Ovary (tissue), 9 donors: ENCODE measurements around the gene PDCD4. TPM values are rescaled to one million over a fixed set of nuclear protein-coding genes. Genes with fewer than 3 reads are reported as not detected.

Source experiments
- DNase-seq, 5 donors: peaks; one replicate each; pipeline ENCODE4 v3.0.0-alpha.2; 2019 to 2020
- H3K27ac ChIP-seq, 2 donors: fragments of 200-600 bp; one replicate each; pipeline versions ENCODE4 v1.5.1 to v1.8.0; 2019 to 2022
- H3K27me3 ChIP-seq: fragments of 200-600 bp; one replicate; pipeline ENCODE4 v1.8.0; 2022
- H3K36me3 ChIP-seq: fragments of 200-600 bp; sonication (generic); one replicate; pipeline ENCODE4 v1.5.1; 2019
- H3K4me1 ChIP-seq: one replicate; pipeline ENCODE4 v1.8.1; 2013; ENCODE audit warnings: mild to moderate bottlenecking, moderate library complexity; ENCODE audit not compliant: insufficient read depth
- H3K4me3 ChIP-seq: fragments of 200-600 bp; sonication (generic); one replicate; pipeline ENCODE4 v1.5.1; 2017
- H3K9me3 ChIP-seq, 2 donors: fragments of 200-600 bp in 1 of 2; sonication (generic) in 1 of 2; one replicate each; pipeline versions ENCODE4 v1.5.1 to v1.8.1; 2013 to 2019; ENCODE audit warnings: mild to moderate bottlenecking in 1 of 2, moderate library complexity in 1 of 2
- EP300 ChIP-seq: sonication (generic); formaldehyde crosslinking; IDR thresholded peaks from one replicate; pipeline ENCODE4 v1.6.1; 2017; ENCODE audit warnings: antibody characterized with exemption
- POLR2A ChIP-seq: fragments of 450-650 bp; IDR thresholded peaks from one replicate; pipeline ENCODE4 v1.6.1; 2017; ENCODE audit warnings: antibody characterized with exemption, mild to moderate bottlenecking, moderate library complexity
- WGBS, 3 donors: extraction: QIAGEN DNeasy Blood & Tissue Kit in 1 of 3; methylation state at CpG; one replicate each; pipeline versions ENCODE4 v1.1.5 to v1.1.7; 2013 to 2017; 5-methylcytosine and 5-hydroxymethylcytosine counted together
- intact Hi-C, 4 donors: fragments of 100-400 bp; cut with DNase I; formaldehyde crosslinking; loops; one replicate each; pipeline versions ENCODE4 v1.11.0 to v1.15.1; 2022 to 2023
- polyA plus RNA-seq, 2 donors: library from polyadenylated mRNA; stranded (reverse); fragments of 200-250 nt in 1 of 2; fragments of 350-450 nt in 1 of 2; fragmentation: Illumina TruSeq in 1 of 2; extraction: RNeasy Lipid Tissue Mini Kit (QIAGEN cat#74804) in 1 of 2; gene quantifications; one replicate each; pipeline ENCODE4 v1.2.3, GENCODE V29; 2013 to 2014
- total RNA-seq, 7 donors: library from RNA; depleted of rRNA in 2 of 7; stranded (reverse); fragments of >200 nt in 2 of 7; fragmentation: NEBNext Ultra II Directional in 3 of 7; extraction: Animal tissue kit (Norgen Biotek cat#: 25700) in 3 of 7; gene quantifications; one replicate each; pipeline versions ENCODE4 v1.1.0 to v1.2.4, GENCODE V29; 2016 to 2023
- TF ChIP-seq, protein P1 (sequence below), 3 donors: fragments of 450-650 bp in 2 of 3; fragments of 200-600 bp in 1 of 3; IDR thresholded peaks; one replicate each; pipeline versions ENCODE4 v1.5.1 to v1.8.0; 2016 to 2022; ENCODE audit warnings: antibody characterized with exemption in 3 of 3, mild to moderate bottlenecking in 1 of 3
- donor health status: DM: no; HTN: no; CAD: no; lungs with moderate emphysema.
- donor health status: DM: no; HTN: no; CAD: no.
- donor health status: Bipolar disorder and iron deficiency.
- donor health status: DM: yes; HTN: yes; CAD: no.
- donor health status: DM: no; HTN: no; CAD: no.
- donor health status: DM: yes; HTN: yes; CAD: no.

Gene PDCD4
- total and polyA plus RNA-seq, 9 donors: 103 to 399 (median 185) TPM

DNA sequence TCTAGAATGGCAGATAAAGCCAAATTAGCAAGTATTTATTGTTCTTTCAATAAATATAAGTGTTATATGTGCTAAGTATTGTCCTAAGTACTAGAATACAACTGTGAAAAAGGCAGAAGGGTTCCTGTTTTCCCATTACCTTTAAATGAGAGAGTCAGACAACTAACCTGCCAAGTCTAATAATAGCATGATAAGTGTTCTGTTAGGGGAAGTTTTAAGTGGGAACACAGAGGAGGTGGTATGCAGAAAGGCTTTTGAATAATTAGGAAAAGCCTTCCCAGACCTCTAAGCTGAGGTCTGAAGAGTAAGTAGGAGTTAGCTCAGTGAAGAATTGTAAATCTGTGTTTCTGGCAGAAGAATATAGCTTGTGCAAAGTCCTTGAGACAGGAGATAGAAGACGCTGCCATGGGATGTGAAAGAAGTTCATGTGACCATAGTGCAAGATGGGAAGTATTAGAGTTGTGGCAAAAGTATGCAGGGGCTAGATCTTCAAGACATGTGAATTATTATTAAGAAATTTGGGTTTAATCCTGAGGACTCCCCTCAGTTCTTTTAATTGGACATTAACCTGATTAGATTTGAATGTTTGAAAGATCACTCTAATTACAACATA lies 60.1 kb downstream of the PDCD4 start:
- 8 to 25% (median 13%) methylated on average over 1 of the region's 1 CpG for WGBS, 3 donors
- no peak overlapping the region for H3K4me3 ChIP-seq
- TF ChIP-seq POLR2A (no peak), EP300 (no peak)
- TF ChIP-seq, protein P1, sequence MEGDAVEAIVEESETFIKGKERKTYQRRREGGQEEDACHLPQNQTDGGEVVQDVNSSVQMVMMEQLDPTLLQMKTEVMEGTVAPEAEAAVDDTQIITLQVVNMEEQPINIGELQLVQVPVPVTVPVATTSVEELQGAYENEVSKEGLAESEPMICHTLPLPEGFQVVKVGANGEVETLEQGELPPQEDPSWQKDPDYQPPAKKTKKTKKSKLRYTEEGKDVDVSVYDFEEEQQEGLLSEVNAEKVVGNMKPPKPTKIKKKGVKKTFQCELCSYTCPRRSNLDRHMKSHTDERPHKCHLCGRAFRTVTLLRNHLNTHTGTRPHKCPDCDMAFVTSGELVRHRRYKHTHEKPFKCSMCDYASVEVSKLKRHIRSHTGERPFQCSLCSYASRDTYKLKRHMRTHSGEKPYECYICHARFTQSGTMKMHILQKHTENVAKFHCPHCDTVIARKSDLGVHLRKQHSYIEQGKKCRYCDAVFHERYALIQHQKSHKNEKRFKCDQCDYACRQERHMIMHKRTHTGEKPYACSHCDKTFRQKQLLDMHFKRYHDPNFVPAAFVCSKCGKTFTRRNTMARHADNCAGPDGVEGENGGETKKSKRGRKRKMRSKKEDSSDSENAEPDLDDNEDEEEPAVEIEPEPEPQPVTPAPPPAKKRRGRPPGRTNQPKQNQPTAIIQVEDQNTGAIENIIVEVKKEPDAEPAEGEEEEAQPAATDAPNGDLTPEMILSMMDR (IDR thresholded peaks at IDR 0.05): no peak
- H3K9me3 ChIP-seq: no peaks in the 10 kb centered on the region
- intact Hi-C loops: no loop called here
- H3K27me3 ChIP-seq: no peaks in the 10 kb centered on the region
- no peak for DNase-seq
- H3K27ac ChIP-seq: no peak overlapping the region
- no peaks in the 10 kb centered on the region for H3K36me3 ChIP-seq
- H3K4me1 ChIP-seq: peaks cover 10% of the 10 kb centered on the region

DNA sequence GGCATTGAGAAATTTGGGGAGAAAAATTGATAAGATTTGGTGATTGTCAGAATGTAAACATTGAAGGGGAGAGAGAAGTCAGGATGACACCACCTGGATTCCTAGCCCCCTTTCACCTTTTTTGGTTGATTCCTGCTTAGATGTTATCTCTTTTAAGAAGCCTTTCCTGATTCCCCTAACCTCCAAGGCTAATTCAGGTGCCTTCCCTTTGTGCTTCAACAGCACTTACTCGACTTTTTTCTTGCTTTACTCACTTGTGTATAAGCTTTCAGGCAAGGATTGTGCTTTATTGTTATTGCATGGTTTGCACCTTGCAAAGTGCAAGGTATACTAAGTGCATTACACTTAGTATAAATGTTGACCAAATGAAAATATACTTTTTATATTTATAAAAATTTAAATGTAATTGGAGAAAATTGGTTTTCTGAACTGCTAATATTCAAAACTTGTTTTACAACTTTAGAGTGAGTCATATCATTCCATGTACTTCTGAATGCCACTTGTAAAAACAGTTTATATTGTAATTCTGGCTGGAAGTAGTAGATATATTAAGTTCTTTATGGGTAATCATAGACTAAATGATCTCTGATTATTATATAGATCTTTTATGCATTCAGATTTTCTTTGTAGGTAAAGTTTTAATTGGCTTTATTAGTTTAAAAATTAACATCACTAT lies 60.9 kb downstream of the PDCD4 start:
- H3K4me1 ChIP-seq: peaks cover 10% of the 10 kb centered on the region
- no peak overlapping the region for H3K27ac ChIP-seq
- no peak for TF ChIP-seq EP300
- no peak for TF ChIP-seq POLR2A
- TF ChIP-seq, protein P1 (IDR thresholded peaks at IDR 0.05): no peak
- intact Hi-C loops: no loop called here
- H3K36me3 ChIP-seq: no peaks in the 10 kb centered on the region
- H3K4me3 ChIP-seq: no peak overlapping the region
- WGBS, 3 donors: 63 to 76% (median 71%) methylated on average over 1 of the region's 1 CpG
- no peaks in the 10 kb centered on the region for H3K9me3 ChIP-seq
- H3K27me3 ChIP-seq: no peaks in the 10 kb centered on the region
- DNase-seq: no peak

DNA sequence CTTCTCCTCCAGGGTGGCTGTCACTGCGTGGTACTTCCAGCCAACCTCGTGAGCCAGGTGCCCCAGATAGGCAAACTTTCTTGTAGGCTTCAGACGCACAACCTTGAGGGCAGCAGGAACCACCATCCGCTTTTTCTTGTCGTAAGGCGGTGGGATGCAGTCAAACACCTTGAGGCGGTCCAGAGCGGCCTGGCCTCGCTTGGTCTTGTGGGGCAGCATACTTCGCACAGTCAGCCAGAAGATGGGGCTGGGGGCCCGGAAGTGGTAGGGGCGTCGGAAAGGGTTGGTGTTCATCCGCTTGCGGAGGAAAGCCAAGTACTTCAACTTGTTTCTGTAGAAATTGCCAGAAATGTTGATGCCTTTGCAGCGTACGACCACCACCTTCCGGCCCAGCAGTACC lies 65.0 kb downstream of the PDCD4 start:
- DNase-seq: no peak

DNA sequence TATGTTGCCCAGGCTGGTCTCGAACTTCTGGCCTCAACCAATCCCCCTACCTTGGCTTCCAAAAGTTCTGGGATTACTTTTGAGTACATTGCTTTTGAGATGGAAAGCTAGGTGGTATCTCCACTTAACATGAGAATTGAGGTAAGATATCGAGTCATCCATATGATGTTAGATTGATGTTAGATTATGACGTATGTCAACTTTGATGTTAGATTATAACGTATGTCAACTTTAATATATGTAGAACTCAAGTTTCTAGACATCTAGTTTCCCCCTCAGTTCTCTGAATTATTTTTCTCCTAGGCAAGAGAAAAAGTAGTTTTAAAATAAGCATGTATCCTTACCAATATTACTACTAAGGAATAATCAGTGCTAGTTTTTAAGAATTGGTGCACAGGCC lies 67.7 kb downstream of the PDCD4 start:
- Histone ChIP-seq H3K27me3 (no peaks in the 10 kb centered on the region), H3K36me3 (no peaks in the 10 kb centered on the region), H3K4me1 (peaks cover 3% of the 10 kb centered on the region), H3K9me3 (no peaks in the 10 kb centered on the region), H3K27ac (no peak overlapping the region), H3K4me3 (no peak overlapping the region)
- WGBS, 3 donors: 96 to 97% (median 96%) methylated on average over 4 of the region's 4 CpGs
- TF ChIP-seq POLR2A (no peak), EP300 (no peak)
- TF ChIP-seq, protein P1 (IDR thresholded peaks at IDR 0.05): no peak
- no peak for DNase-seq
- intact Hi-C loops: no loop called here

More for the DNA sequence above, 65.0 kb downstream of the PDCD4 start:
- 98% methylated on average over 18 of the region's 18 CpGs for WGBS, 3 donors
- H3K4me1 ChIP-seq: peaks cover 5% of the 10 kb centered on the region
- H3K9me3 ChIP-seq: no peaks in the 10 kb centered on the region
- no peak for TF ChIP-seq POLR2A
- TF ChIP-seq EP300: no peak
- TF ChIP-seq, protein P1 (IDR thresholded peaks at IDR 0.05): no peak
- H3K4me3 ChIP-seq: no peak overlapping the region
- intact Hi-C loops: no loop called here
- no peaks in the 10 kb centered on the region for H3K27me3 ChIP-seq
- H3K36me3 ChIP-seq: no peaks in the 10 kb centered on the region
- no peak overlapping the region for H3K27ac ChIP-seq
